ENCODE measurements around the gene ADAMTS4. TPM values are rescaled to one million over a fixed set of nuclear protein-coding genes. Genes with fewer than 3 reads are reported as not detected.

The ADAMTS4 gene
- total RNA-seq, 6 experiments from 2014 or later: 3.4 to 8.3 (median 6.5) TPM

- TF ChIP-seq CTCF (IDR thresholded peaks at IDR 0.05): no peak
- DNase-seq: no peak
- Mint-ChIP-seq H3K27ac (peak overlapping the region; percentile 74), H3K4me3 (no peak overlapping the region), H3K27me3 (ENCODE audit: insufficient read depth) (peaks cover 3% of the 10 kb centered on the region), H3K9me3 (no peaks in the 10 kb centered on the region; the same call in 1 of the 2 replicates), H3K4me1 (ENCODE audit: low read depth) (peaks cover 47% of the 10 kb centered on the region), H3K36me3 (ENCODE audit: low read depth) (peaks cover 30% of the 10 kb centered on the region)
These were observed 25.1 kb downstream of the ADAMTS4 start for GRCh38 chr1:161173711-161174110.

- no peak for TF ChIP-seq CTCF (IDR thresholded peaks at IDR 0.05)
- peak; percentile 88 for DNase-seq
- H3K4me3 Mint-ChIP-seq: peak overlapping the region; percentile 29; the same call in 1 of the 2 replicates
- peaks cover 3% of the 10 kb centered on the region for H3K27me3 Mint-ChIP-seq (ENCODE audit: insufficient read depth)
- H3K9me3 Mint-ChIP-seq: no peaks in the 10 kb centered on the region; the same call in 1 of the 2 replicates
- peak overlapping the region; percentile 74 for H3K27ac Mint-ChIP-seq
- peaks cover 30% of the 10 kb centered on the region for H3K36me3 Mint-ChIP-seq (ENCODE audit: low read depth)
- H3K4me1 Mint-ChIP-seq (ENCODE audit: low read depth): peaks cover 48% of the 10 kb centered on the region
These were observed 26.0 kb downstream of the ADAMTS4 start for GRCh38 chr1:161172776-161173376.

- peak overlapping the region; percentile 29 for H3K4me3 Mint-ChIP-seq
- TF ChIP-seq CTCF (IDR thresholded peaks at IDR 0.05): no peak
- H3K36me3 Mint-ChIP-seq (ENCODE audit: low read depth): peaks cover 30% of the 10 kb centered on the region
- peaks cover 45% of the 10 kb centered on the region for H3K4me1 Mint-ChIP-seq (ENCODE audit: low read depth)
- DNase-seq: no peak
- H3K27ac Mint-ChIP-seq: peak overlapping the region; percentile 74
- H3K27me3 Mint-ChIP-seq (ENCODE audit: insufficient read depth): peaks cover 3% of the 10 kb centered on the region
- no peaks in the 10 kb centered on the region; the same call in 1 of the 2 replicates for H3K9me3 Mint-ChIP-seq
These were observed 26.5 kb downstream of the ADAMTS4 start for GRCh38 chr1:161172349-161172748.

GRCh38 chr1:161171696-161172095 is 27.2 kb downstream of the ADAMTS4 start:
- peaks cover 49% of the 10 kb centered on the region for H3K4me1 Mint-ChIP-seq (ENCODE audit: low read depth)
- no peaks in the 10 kb centered on the region; the same call in 1 of the 2 replicates for H3K9me3 Mint-ChIP-seq
- no peak for DNase-seq
- H3K36me3 Mint-ChIP-seq (ENCODE audit: low read depth): peaks cover 30% of the 10 kb centered on the region
- H3K27me3 Mint-ChIP-seq (ENCODE audit: insufficient read depth): peaks cover 3% of the 10 kb centered on the region
- H3K4me3 Mint-ChIP-seq: no peak overlapping the region
- no peak for TF ChIP-seq CTCF (IDR thresholded peaks at IDR 0.05)
- H3K27ac Mint-ChIP-seq: peak overlapping the region; percentile 74

GRCh38 chr1:161171191-161171590 is 27.7 kb downstream of the ADAMTS4 start:
- no peak for DNase-seq
- no peaks in the 10 kb centered on the region; the same call in 1 of the 2 replicates for H3K9me3 Mint-ChIP-seq
- H3K4me3 Mint-ChIP-seq: no peak overlapping the region
- H3K27ac Mint-ChIP-seq: peak overlapping the region; percentile 61; the same call in 1 of the 2 replicates
- no peaks in the 10 kb centered on the region; the same call in none of the 2 replicates for H3K27me3 Mint-ChIP-seq (ENCODE audit: insufficient read depth)
- H3K4me1 Mint-ChIP-seq (ENCODE audit: low read depth): peaks cover 44% of the 10 kb centered on the region
- TF ChIP-seq CTCF (IDR thresholded peaks at IDR 0.05): peak; percentile 66
- H3K36me3 Mint-ChIP-seq (ENCODE audit: low read depth): peaks cover 30% of the 10 kb centered on the region

All from HFFc6 (cell line).